NCI-H526 (cell line): ENCODE results near the gene CCDC192.

ENCODE experiments used
- DNase-seq, 2 experiments: peaks; one replicate each; lab custom pipeline; 2025; lab: John Stamatoyannopoulos, UW

CCDC192 gene

DNA sequence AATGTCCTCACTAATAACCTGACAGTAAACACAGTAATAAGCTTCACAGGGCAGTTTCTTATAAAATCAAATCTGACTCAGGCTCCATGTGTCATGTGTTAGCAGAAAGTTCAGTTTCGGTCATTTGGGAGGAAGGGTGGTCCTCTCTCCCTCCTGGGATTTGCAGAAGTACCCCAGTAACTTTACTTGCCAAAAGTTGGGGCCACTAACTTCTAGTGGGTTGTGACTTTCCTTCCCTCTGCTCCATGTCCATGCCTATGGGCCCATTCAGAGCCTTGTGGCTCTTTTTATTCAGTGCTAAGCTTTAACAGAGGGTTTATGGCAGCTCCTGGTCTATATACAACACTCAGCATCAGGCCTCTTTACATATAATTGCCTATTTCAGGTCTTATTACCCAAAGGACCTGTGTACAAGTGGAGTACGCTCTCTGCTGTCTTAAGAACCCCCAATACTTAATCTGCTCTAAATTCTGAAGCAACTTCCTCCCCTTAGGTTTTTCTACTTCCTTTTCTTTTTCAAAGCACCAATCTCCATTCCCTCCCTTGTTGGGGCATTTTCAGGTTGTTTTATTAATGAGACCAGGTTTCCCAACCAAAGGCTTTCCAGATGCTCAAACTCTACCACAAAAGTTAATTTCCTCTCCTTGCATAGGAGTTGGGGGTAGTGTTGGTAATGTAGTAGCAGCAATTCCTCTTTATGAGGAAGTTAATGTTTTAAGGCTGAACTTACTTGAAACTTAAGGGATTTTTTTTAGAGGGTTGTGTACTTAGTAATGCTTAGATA is 107.7 kb downstream of the CCDC192 start:
- no peak for DNase-seq

DNA sequence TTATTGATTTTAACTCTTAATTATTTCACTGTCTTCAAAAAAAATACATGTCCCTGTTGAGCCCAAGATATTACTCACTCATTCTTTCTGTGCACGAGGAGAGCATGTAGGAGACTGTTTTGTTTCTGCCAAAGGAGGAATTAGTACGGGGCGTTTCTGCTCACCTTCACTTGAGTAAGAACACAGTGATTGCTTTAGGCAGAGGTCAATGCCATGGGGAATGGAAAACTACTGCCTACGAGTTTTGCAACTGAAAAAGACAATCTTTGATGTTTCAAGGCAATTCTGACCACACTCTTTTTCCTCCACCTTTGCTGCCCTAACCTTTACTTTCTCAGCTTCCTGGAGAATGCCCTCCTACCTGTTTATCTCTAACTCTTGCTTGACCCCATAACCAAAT is 109.4 kb downstream of the CCDC192 start:
- DNase-seq, result no peak

DNA sequence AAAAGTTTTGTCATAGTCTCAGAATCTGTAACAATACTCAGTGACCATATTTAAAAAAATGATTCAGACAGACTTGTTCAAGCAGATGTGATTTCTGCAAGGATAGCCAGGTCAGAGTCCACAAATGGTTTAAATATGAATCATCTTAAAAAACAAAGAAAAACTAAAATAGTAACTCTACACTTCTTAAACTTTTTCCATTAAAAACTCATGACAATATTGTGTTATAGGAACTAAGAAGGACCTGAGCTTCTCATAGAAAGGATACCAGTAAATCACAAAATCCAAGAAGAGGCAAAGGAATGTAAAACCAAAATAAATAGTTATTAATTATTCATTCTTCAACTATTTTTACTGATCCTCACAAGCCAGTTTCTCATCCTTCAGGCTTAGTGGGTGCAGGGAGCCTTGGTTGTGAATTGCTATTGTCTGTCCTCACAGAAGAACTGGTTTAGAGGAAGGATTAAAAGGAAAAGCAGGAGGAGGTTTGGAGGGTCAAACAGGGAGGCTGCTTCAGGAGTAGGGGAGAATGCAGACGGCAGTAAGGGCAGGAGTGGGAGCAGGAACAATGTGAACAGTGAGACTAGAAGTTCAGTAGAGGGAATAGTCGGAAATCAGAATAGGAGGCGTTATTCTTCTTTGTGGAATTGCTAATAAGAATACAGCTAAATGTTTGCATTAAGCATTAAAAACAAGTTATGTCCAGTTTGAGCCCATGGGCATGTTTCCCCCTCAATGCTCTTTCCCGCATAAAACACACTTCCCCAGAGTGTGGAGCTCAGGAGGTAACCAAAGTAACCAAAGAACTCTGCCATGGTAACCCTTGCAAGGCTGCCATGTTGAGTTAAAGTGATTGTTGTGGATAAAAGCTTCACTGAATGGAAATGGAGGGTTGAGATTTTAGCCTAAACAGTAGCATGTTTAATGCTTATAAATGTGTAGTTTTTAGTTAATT is 110.7 kb downstream of the CCDC192 start:
- DNase-seq, result no peak

DNA sequence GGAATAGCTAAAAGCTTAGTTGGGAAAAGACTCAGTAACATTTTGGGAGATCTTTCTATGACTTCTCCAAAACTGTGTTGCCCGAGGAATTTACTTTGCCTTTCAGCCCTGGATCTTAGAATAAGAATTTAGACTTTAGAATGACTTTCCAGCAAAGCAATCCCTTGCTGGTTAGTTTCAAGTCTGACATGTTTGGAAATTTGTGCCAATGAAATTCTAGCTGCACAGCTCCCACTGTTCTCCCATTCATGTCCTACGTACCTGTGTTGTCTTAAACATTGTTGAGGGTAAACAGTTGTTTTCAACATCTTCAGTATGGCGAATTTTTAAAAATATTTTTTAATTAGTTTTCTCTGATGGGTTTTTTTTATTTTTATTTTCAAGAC is 111.4 kb downstream of the CCDC192 start:
- no peak for DNase-seq

DNA sequence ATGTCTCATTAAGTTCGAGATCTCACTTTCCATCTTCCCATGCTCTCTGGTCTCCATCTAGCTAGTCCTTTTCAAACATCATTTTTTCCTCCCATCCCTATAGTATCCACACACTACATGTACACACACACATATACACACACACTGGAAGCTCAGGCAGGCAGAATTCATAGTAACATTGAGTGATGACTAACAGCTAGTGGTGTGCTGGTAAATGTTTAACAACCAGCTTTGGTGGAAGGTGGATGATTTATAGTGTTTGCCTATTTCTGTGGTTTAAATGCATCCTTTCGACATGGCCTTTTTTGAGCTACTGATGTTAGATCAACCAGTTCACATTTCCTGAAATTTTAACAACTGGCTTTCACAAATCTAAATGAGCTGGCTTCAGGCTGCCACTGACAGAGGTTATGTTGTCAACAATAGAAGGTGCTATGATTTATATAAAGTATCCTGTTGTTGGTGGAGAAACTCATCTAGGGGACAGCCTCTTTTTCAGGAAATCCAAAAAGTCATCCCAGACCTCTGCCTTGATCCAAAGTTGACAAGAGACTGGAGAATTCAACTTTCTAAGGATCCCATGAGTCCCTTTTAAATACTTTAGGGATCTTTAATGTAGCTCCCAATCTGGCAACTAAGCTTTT is 117.8 kb downstream of the CCDC192 start:
- DNase-seq, result no peak

DNA sequence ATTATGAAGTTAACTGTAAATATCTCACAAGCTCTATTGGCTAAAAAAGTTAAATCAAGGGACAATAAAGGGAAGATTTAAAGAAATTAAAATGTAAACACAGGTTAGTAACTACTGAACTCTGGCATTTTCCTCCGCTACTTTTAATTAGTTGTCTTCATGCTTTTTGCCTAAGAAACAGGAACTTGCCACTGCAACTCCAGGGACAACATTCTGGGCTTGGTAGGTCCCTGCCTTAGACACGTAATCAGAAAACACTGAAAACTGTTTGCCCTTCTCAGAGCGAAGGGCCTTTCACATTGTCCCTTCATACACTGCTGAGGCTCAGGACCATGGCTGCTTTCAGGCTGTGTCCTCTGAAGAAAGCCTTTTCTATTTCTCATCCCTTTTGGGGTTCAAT is 118.7 kb downstream of the CCDC192 start:
- DNase-seq, result no peak

DNA sequence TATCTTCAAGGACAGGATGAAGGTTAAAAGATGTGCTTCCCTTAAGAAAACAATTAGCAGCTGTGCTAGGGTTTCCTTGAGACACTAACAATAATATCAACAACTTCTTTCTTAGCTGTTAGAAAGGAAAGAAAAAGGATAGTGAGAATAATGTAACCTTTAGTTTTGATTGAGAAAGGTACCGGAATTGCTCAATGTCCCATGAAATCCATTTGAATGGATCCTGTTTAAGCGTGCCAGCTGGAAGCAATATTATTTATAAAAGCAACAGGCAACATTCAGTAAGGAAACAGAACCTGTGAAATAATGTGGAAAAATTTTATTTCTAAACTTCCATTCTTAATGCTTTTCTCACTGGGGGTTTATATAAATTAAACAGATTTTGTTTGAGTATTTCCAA is 120.9 kb downstream of the CCDC192 start:
- DNase-seq, result no peak

DNA sequence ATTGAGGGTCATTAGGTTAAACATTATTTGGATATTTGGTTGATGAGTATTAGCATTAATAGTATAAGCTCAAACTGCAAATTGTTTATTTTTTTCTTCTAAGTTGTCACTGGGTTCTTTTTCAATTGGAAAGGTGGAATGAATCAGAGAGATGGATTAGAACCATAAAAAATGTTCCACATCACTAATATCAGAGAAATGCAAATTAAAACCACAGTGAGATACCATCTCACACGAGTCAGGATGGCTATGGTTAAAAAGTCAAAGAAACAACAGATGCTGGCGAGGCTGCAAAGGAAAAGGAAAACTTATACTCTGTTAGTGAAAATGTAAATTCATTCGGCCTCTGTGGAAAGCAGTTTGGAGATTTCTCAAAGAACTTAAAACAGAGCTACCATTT is 122.8 kb downstream of the CCDC192 start:
- peak; percentile 32 to 40 for DNase-seq

DNA sequence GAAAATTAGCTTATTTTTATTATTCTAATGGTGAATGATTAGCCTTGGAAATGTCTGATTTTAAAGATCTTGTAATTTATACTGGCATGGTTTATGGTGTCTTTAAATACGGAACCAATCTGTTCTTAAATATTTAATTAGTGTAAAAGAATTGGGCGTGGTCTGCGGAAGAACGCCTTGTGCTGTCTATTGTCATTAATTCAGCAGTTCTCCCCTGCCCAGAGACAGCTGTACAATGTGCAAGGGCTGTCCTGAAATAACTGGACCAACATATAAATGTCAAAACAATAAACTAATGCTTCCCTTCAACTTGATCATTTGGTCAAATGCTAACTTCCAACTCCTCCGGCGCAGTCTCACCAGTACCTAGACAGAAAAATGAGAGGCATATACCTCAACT is 124.3 kb downstream of the CCDC192 start:
- no peak for DNase-seq

DNA sequence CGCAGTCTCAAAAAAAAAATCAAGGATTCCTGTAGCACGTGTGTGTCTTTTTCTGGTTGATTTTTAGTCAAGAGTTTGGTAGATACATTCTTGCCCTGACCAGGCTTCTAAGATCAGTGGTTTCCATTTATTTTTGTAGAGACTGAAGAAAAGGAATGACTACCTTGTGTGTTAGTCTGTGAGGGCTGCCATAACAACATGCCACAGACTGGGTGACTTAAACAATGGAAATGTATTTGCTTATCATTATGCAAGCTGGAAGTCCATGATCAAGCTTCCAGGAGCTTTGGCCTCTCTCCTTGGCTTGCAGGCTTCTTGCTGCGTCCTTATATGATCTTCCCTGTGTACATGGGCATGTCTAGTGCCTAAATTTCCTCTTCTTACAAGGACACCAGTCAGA is 127.0 kb downstream of the CCDC192 start:
- peak; percentile 50 to 56 for DNase-seq

DNA sequence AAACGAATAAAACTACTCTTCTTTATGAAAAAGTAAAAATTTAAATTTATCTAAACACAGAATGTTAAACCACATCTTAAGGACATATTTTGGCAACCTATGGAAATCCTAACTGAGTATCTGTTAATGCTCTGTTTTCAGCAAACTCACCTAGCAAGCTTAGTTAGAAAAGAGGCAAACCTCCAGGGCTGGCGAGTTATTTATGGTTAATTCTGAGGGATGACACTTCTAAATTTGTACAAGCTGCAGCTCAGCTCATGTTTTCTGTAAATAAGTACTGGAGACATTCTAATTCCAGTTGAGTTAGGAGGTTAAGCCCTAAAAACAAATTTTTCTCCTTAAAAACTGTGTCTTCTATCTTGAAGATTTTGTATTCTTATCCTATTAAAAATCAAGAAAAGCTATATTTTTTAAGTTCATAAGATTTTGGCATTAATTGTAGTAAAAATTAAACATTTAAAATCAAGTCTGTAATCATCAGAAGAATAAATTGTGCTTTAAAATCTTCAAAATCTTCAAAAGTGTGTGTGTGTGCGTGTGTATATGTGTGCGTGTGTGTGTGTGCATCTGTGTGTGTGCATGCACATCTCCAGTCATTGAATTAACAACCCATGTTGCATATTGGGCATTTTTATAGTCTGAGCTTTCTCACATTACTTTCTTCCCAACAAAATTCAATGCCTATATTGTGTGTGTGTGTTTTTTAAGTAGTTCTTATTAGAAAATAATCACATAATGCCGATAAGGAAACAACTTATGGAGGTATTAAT is 127.8 kb downstream of the CCDC192 start:
- peak in 1 of 2 experiments; percentile 8 for DNase-seq

DNA sequence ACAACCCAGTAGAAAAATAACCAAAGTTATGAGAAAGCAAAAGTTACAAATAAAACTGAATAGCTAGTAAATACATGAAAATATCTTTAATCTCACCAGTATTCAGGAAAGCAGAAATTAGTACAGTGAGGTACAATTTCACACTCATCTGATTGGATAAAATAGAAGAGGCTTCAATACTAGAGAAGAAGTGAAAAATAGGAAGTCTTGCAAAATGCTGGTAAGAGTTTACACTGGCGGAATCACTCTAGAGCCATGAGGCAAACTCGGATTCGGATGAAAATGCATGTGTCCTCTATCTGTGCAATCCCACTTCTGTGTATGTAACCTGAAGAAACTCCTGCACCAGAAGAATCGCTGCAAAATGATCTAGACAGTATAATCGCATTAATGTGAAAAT is 128.9 kb downstream of the CCDC192 start:
- no peak for DNase-seq

DNA sequence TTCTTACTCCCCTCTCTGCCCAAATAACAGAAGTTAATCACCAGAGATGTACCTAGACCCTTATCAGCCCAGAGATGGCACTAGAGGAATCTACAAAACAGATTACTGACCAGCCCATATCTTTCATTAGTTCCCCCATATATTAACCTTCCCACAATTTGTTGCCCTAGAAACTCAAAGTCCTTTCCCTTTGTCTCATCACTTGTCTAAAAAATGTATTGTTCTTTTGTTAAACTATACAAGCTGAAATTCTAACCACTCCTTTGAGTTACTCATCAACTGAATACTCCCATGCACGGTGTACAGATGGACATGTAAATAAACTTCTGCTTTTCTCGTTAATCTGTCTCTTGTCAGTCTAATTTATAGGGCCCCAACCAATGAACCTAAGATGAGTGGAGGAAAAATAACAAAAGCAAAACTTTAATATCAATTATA is 130.9 kb downstream of the CCDC192 start:
- peak; percentile 9 to 13 for DNase-seq

DNA sequence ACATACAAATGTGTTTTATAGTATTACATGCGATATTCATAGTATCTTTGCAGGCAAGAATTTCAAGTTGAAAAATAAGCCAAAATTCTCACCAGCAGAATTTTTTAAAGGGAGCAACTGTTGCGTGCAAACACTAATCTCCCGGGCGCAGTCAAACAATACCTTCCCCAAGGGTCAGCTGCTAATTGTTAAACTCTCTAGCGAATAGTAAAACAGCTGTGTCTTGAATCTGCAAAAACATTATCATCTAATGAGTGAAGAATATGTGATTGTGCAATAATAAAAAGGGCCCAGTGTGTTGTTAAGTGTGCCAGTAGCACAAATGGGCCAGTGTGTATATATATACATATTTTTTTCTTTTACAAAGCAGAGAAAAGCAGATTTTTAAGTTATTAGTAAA is 131.4 kb downstream of the CCDC192 start:
- DNase-seq, result peak in 1 of 2 experiments; percentile 1

DNA sequence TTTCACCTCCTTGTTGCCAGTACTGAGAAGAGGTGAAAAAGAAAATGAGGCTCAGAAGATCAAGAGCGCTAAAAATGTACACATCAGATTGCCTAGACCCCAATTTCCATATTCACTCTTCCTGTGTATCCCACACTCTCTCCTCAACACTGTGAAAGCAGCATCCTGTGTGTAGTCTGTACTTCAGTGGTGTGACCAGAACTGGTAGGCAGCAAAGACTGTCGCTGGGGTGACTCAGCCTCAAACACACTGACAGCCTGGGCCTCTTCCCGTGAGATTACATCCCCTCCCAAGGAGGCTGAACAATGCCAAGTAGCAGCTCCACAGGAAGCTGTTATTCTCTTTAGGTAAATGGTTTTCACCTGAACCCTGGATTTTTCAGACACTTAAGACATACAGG is 135.5 kb downstream of the CCDC192 start:
- no peak for DNase-seq

DNA sequence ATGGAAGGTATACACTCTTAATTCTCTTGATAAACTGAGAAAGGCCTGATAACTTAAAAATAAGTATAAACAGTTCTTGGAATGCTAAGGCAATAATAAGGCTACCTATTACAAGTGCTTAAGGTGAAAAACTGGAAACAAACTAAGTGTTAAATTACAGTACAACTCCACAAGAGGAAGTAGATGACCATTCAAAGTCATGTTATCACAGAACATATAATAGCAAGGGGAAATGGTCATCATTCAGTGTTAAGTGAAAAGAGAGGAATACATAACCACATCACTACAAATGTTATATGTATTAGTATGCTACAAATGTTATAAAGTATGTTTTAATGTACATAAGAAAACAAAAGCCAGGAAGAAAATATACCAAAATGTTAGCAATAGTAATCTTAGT is 135.9 kb downstream of the CCDC192 start:
- DNase-seq, result no peak

DNA sequence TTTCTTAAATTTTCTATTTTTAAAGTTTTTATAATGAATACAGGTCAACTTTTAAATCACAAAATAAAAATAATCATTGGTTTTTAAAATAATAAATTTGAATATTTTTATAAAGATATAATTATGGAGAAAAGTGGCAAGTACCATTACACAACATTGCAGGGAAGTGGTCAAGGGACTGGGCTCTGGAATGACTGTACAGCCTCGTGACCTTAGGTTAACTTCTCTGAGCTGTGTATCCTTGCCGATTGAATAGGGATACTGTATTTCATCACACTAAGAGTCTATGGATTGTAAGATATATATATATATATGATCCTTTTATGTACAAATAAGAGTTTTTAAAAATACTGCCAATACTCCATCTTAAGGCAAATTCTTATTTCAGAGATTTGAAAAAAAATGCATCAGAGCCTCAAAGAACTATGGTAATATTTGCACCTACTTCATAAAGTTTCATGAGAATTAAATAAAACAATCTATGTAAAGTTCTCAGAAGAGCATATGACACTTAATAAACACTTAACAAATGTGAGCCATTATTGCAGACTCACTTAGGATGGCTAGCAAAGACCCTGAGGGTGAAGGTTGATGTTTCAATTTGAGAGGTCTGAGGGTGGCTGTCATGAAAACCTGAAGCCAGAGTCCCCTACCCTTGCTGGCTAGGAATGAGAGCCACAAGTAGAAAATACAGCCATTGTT is 136.5 kb downstream of the CCDC192 start:
- DNase-seq, result no peak

DNA sequence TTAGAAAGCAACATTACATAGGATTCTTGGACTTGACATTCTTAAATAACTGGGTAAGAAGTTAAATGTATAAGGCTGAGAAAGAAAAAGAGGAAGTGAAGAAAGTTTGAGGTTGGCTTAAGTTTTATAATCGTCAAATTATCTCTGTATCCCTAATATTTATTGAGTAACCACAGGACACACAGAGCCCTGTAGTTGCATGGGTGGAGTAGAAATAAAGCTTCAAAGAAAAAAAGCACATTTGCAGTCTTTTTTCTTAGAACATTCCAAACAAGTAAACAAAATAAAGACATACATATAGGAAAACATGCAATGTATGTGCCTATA is 137.0 kb downstream of the CCDC192 start:
- no peak for DNase-seq

DNA sequence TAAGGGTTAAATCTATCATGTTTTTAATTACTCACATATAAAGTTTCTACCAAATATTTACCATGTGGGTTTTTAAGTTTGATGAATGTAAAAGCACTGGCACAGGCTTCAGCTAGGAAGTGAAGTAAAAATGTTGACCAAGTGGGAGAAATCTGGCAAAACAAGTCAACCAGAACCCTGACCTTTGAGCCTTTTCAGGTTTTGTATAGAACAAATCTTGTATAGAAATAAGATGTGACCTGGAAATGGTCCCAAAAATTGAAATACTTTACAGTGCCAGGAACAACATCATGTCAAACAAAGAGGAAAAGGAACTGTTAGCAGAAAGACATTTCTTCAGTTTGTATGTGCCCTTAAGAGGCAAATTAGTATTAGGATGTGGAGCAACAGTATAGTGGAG is 137.6 kb downstream of the CCDC192 start:
- DNase-seq, result no peak

DNA sequence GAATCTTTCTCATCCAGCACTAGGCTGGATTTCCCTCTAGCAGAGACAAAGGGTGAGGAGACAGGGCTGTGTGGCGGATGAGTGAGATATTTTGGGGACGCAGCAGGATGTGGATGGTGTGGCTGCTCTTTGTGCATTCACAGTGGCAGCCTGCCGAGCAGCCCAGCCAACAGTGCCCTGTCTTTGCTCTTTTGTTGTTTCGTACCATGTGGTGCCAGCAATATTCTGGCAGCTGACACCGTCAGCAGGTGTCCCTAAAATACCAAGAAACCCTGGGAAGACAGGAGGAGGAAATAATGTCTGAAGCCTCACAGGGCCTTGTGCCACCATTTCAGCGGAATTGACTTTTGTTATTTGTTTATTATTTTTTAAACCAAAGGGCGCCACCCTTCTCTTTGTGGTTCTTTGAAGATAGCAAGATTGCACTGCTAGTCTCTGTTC is 141.4 kb downstream of the CCDC192 start:
- DNase-seq, result no peak

DNA sequence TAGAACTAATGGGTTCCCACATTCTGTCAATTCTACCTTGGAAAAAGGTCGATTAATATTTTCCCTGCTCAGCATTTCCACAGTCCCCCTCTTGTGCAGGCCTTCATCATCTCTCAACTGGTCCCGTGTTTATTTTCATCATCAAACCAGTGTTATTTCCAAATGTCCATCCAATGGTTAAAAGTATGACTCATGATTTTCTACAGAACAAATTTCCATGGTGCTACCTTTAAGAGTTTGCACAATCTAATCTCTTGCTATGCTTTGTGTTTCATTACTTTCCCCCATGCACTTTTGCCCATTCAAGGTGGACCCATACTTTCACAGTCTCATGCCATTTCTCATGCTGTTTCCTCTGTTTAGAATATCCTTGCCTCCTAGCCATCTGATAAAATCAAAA is 143.7 kb downstream of the CCDC192 start:
- DNase-seq, result no peak
